NCI-H748 (cell line): ENCODE results near the gene LSM12.
A peak's percentile ranks its signal among the peaks of the same experiment; 100 is the strongest.
"Not testable (repeated sequence)": the region's sequence is repeated elsewhere in the genome, so short reads cannot be mapped to it uniquely, and the experiment has no call there.

Experiments
- DNase-seq: peaks from one replicate; lab custom pipeline; 2025; ENCODE audit not compliant: unreplicated experiment; lab: John Stamatoyannopoulos, UW

Gene LSM12

DNA sequence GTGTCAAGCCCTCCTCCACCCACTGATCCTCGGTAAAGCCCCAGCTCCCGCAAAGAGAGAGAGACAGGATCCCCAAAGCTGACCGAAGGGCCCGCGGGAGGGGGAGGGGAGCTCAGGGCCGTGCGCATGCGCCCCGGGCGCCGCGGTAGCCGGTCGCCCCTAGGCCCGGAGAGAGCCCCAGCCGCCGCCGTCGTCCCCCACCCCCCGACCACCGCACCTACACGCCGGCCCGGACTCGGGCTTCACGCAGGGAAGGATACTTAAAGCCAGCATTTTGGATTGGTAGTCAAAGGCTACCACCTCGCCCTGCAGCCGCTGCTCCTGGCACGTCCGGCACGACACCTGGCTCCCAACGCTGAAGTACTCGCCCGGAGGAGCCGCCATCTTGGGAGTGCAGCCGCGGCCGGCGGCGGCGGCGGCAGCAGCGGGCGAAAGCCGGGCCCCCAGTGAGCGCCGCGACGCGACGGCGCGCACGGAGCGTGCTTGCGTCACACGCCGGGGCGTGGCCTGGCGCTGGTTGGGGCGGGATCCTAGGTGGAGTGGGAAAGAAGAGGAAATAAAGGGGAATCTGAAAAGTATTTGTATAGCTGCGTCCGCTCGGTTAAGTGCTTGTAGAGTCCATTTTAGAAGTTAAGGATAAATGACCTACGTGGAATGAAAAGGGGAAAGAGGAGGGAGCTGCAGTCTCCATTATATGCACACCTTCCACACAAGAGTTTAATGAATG lies at the start of gene LSM12:
TSS of gene LSM12 (minus strand) at position 468 of the 727 bp plus-strand sequence. CDS start at position 384, 84 bp downstream.
- peak; percentile 94 for DNase-seq

DNA sequence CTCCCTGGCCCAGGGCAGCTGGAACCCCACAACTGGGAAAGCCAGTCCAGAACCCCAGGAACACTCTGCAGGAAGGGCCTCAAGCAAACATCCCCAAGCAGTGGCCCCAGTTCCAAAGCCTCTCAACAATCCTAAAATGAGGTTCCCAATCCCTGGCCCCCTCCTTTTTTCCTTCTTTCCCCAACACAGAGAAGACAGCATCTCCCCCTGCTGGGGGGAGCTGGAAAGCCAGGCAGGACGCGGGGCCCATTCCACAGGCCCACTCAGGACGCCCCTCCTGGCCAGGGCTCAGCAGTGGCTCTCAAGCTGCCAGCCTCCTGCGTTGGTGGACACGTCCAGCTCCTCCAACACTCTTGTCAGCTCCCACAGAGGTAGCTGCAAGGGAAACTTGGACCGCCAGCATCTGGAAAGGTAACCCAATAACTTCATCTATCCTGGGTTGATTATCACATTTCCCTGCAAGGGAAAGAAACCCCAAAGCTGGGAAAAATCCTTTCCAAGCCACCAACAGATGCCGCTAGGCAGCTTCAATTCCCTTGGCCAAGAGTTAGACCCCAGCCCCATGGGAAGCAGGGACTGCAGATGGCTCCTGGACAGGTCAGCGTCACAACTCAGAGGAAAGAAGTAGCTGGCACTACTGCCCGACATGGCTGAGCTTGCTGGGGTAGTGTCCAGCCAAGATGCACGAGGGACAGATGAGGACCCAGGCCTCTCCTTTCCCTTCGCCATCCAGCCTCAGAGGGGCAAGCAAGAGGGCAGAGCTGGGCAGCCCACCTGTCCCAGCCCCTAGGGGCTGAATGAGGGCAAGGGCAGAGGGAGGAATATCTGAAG lies 49.3 kb upstream of the LSM12 start:
- DNase-seq = no peak

DNA sequence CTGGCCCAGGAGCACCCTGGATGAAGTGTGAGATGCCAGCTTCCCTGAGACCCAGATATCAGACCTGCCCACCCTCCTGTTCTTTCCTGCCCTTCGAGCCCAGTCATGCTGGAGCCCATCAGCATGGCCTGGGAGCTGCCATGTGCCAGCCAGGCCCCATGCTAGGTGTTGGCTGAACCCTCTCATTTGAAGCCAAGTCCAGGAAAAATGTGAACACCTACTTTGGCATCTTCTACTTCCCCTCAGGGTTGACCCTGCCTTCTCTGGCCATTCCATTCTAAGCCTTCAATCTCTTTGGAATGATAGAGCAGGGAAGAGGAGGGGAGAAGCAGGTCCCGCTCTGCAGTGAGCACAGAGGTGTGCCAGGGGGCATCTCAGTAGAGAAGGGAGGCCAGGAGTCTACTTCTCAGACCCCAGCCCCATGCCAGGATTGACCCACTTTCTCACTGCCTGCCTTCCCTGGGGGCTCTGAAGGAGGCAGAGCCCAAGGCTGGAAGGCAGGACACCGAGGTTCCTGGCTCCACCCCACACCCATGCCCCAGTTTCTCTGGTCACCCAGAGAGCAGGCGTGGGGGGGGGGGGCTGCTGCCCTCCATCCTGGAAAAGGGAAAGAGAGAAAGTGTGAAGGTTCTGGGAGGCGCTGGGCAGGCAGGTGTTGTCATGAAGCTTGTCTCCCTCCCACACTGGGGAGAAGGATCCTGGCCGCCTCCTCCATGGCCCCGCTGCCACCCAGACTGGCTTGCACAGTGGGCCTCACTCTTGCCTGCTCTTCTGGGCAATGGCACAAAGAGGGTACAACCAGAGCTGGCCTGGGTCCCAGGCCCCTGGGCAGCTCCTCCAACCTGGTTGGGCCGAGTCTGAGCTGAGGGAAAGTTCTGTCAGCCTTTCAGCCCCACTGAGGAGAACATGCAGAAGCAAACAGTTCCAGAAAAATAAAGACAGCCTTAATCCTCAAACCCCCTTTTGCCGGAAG lies 47.7 kb upstream of the LSM12 start:
- no peak for DNase-seq

DNA sequence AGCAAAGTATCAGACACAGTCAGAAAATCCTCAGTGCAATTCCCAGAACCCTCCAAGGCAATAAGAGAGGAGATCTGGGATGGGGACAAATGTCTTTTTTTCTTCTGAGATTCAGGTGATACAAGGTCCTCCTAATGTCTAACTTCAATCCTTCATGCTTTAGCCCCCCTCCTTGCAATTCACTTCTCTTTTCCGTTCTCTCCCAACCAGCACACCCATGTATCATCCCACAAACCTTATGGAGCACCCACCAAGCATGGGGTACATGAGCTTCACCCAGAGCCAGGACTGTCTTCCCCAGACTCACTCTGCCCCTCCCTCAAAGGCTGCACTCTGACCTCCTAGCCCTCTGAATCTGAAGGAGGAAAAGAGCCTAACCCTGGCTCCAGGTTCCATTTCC lies 46.9 kb upstream of the LSM12 start:
- DNase-seq = no peak

DNA sequence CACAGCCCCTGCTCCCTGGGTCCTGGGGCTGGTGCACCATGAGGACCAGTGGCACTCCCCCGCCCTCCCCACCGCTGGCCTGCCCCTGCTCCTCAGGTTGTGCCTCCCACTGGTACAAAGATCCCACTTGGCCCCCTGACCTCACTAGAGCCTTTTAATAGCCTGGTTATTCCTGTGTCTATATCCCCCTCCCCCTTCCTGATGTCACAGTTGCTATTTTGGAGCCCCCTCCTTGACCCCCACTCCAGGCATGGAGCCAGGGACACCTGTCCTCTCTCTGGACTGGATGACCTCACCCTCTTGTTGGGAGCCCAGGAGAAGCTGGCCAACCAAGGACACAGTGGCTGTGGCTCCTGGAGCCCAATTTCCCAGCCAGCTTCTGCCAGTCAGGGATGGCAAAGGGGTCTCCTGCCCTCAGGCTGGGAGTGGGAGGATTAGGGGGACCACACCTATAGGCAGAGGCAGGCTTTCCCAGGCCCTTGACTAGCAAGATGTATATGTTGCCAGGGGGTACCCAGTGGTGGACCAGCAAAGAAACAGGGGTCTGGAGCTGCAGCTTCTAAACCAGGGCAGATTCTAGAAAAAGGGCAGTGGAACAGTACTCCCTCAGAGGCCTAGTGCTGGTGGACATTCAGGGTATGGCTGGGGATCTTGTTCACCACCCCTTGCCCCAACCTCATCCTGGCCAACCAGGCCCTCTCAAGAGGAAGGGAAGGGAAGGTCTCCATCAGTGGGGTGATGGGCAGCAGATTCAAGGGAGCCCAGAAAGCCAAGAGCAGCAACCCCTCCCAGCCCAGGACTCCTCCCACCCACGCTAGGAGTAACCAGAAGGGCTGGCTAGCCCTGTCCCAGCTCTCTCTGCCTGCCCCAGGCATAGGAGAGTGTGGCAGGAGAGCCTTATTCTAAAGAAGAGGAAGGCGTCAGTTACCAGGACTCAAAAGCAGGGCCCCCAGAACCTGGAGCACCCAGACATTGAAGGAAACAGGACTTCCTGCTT lies 46.1 kb upstream of the LSM12 start:
- no peak for DNase-seq

DNA sequence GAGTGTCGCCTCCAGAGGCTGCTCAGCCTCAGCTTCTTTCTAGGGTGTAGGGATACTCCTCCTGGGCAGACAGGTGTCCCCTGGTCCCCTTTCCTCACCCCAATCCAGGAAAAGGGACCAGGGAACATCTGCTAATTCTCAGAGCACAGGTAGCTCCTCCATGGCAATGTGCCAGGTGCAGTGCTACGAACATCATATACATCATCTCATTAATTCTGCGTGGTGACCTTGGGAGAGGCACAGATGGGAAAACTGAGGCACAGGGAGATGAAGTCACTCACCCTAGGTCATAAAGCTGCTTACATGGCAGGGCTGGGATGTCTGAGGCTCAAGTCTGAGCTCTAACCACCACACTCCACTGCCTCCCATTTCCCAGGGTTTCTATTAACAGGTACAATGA lies 45.3 kb upstream of the LSM12 start:
- no peak for DNase-seq

DNA sequence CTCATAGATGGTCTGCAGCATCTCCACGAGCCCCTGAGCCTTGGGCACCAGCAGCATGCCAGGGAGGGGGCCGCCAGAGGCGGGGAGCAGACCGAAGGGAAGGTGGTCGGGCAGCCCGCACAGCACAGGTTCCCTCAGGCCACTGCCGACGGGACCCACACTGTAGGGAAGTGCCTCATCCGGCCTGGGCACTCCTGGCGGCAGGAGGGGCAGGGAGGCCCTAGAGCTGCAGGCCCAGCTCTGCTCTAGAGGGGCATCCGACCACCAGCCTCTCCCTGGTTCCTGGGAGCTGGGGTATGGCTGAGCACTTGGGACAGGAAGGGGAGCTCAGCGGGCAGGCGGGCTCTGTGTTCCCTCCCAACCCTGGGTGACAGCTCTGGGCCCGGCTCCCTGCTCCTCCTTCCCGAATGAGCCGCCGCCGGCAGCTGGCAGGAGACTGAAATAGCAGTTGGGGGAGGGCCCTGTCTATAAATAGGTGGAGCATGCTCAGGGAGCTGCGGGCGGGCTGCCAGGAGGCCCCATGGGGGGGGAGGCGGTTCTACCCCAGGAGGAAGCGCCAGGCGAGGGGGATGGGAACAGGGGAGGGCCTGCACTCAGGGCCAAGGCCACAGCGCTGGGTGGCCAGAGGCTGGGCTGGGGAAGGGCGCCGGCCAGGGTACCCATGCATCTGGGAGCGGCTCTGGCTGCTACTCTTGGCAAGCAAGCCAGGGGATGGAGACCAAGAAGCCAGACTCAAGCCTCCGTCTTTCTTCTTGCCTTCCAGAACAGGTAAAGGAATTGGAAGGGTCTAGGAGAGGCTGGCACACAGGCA lies 44.6 kb upstream of the LSM12 start:
- DNase-seq = peak; percentile 84

DNA sequence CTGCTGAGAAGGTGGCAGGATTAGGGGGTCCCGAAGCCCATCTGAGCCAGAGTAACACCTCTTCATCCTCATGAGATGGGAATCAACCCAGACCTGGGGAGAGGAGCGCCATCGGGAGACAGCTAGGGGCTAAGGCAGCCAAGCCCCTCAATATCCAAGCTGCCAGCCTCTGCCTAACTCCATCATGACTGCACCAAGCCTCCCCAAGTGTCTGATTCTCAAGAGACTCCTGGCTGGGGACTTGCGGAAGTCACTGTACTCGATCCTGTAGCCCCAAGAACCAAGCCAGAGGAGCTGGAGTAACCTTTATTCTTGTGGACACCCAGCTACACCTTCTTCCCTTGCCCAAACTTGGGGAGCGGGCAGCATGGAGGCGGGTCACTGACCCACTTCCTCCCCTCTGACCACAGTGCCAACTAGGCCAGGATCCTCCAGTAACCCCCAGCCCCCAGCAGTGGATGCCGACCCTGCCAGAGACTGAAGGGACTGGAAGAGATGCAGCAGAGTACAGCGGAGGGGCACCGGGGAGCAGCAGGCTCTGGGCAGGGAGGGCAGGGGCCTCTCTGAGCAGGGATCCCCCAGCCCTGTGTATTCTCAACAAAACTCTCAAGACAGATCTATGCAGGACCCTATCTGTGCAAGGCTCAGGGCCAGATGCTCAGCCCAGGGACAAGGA lies 43.7 kb upstream of the LSM12 start:
- no peak for DNase-seq

DNA sequence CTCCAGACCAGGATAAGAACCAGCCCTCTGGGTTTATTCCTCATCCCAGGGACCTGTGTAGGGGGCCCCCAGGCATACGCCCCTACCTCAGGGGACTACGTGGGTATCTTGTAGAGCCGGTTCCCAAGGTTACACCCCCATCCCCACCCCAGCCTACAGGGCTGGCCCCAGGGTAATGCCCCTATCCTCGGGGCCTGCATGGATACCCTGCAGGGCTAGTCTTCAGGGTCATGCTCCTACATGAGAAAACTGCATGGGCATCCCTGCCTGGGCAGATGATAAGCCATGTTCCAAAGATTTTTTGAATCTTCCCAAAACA lies 42.8 kb upstream of the LSM12 start:
- no peak for DNase-seq

DNA sequence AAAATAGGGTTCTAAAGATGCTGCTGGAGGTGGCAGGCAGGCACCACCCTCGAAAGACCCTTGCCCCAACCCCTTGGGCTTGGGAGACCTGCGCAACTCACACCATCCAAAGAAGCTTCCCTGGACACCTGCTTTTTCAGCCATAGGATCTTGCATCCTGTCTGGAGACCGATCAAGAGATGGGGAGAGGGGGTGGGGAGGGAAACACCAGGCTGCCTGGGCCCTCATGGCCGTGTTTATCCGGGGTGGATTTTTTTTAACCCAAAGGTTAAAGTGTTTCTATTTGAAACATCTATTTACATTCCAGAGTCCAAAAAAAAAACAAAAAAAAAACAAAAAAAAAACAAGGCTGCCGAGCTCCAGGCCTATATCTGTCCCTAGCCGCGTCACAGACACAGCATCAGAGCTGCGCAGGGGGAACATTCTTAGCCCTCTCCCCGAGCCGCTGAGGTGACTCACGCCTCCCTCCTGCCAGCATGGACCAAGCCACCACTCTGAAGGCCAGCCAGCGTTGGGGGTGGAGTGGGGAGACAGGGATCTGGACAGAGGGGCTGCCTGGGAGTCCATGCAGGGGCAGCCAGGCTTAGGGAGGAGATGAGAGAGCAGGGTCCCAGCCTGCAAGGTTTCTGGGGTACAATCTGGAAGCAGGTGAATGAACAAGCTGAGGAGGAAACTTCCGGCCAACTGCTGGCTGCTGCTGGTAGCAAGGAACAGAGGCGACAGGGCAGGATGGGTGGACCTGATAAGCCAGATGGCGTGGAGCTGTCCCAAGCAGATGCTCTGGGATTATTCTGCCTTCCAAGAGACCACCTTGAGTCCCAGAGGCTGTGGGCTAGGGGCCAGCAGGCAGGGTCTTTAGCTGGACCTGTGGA lies 42.2 kb upstream of the LSM12 start:
- no peak for DNase-seq

DNA sequence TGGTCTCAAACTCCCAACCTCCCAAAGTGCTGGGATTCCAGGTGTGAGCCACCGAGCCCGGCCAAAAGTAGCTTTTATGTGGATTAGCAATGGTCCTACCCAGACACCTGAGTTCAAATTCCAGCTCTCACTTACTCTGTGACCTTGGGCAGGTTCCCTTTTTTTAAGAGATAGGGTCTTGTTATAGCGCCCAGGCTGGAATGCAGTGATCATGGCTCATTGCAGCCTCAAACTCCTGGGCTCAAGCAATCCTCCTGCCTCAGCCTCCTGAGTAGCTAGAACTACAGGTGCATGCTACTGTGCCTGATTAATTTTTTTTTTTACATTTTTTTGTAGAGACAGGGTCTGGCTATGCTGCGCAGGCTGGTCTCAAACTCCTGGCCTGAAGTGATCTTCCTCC lies 40.3 kb upstream of the LSM12 start:
- no peak for DNase-seq

DNA sequence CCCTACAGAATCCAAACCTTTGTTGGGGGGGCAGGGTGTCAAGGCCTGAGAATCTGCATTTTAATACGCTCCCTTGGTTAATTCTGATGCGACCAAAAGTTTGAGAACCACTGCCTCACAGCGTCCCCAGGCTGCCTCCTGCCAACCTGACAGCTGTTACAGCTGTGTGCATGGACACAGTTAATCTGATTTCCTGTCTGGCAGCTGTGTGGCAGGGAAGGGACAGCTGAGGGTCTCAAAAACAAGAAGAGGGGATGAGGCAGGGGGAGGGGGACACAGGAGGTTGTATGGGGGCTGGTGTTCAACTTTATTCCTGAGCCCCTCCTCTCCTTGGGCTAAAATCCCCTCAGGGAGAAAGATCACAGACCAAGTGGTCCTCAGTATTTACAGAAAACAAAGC lies 39.5 kb upstream of the LSM12 start:
- DNase-seq = no peak

DNA sequence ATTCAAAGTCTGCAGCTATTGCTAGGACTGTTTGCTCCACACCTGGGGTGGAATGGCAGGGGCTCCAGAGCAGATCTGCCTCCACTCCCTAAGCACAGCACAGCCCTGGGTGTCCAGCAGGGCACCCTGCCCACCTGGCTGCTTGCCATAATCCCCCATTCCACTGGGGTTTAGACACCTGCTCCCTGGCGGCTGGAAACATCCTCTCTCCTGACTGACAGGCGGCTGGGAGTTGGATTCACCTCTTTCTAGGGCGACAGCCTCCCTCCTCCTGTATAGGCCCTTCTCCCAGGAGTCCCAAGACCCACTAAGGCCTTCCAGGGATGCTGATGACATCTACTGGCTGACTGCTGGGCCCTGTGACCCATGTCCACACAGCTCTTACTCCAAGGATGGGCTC lies 39.0 kb upstream of the LSM12 start:
- peak; percentile 16 for DNase-seq

DNA sequence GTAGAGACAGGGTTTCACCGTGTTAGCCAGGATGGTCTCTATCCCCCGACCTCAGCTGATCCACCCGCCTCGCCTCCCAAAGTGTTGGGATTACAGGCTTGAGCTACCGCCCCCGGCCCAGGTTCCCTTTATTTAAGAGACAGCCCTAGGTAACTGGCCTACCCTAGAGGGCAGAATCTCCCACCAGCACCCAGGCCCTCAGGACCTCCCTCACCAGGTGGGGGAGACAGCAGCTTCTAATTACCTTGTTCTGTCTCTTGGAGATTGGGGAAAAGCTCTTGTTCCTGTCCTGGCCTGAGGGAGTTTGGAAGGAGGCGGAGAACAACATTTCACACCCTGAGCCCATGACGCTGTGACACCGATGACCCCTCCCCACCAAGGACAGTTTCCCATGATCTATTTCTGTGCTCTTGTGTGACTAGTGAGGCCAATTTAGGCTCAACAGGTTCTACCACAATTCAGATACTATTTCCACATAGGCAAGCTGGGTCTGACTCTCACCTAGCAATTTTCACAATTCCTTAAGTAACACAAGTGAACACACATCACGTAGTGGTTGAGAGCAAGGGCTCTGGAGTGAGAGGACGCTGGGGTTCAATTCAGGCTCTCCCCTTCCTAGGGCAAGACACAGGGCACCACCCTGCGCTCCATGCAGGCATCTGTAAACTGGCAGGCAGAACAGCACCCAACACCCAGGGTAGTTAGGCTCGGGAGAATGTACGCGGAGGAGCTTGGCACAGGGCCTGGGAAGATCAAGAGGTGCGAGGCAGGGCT lies 36.6 kb upstream of the LSM12 start:
- DNase-seq = no peak

DNA sequence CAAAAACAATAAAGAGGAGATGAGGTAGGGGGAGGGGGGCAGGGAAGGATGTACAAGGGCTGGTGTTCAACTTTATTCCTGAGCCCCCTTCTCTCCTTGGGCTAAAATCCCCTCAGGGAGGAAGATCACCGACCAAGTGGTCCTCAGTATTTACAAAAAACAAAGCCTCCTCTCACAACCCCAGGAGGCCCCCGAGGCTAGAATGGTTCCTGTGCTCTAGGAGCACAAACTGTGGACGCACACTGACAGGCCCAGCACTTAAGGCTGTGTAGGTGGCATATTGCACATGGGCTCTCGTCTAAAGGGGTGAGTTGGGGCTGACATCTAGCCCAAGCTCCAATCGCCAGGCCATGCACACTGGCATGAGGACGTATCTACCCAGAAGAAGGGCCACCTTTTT lies 35.4 kb upstream of the LSM12 start:
- DNase-seq = not testable (repeated sequence)

DNA sequence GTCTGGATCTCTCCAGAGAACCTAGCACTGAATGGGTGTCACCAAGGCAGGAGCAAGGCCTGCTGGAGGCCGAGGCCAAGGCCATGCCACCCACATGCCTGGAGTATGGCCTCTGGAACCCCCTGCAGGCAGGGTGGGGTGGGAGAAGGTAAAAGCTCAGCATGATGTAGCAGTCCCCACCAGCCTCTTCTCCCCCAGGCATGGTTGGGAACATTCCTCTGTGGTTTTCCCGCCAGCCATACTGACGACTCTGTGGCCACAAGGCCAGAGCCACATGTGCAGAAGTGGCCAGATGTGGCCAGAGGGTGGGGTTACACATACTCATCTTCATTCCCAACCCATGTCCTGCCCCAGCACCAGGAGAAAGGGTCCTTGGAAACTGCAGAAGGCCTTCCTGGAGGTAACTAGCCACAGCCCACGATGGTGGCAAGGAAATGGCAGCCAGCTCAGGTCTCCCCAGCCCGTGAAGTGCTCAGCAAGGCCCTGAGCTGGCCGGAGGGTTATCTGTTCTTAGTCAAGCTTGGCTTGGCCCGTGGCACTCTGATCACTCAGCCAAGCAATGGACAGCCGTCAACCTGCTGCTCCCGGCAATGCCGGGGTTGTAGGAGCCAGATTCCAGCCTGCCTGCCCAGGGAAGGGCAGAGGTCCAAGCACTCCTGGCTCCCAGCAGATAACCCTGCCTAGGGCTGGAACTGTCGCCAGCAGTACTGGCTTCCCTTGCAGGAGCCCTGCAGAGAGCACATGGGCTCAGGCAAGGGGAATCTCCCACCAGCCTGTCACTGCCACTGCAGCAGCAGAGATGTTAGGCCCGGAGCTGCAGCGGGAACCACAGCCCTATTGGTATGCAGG lies 30.9 kb upstream of the LSM12 start:
- DNase-seq = no peak
